GM06990 (cell line): ENCODE measurements around the gene WNT1.

ENCODE experiments used
- DNase-seq: peaks from one replicate; pipeline ENCODE4 v3.0.0-alpha.2; 2011; ENCODE audit not compliant: insufficient read length; ENCODE audit errors: extremely low read depth
- H3K27me3 ChIP-seq: replicated peaks from 2 replicates; pipeline ENCODE4 v1.6.0; 2011; ENCODE audit warnings: low read length; ENCODE audit not compliant: control insufficient read depth, insufficient read depth
- H3K36me3 ChIP-seq: 2 replicates; pipeline ENCODE4 v1.5.1; 2011; ENCODE audit warnings: low read length; ENCODE audit not compliant: control insufficient read depth, insufficient read depth
- H3K4me3 ChIP-seq: replicated peaks from 2 replicates; pipeline ENCODE4 v1.5.1; 2011; ENCODE audit warnings: low read depth, mild to moderate bottlenecking, control low read depth, low read length
- CTCF ChIP-seq: IDR thresholded peaks from 2 replicates; pipeline ENCODE4 v1.5.1; 2011; ENCODE audit warnings: low read length, control low read depth, mild to moderate bottlenecking, inconsistent platforms; ENCODE audit not compliant: insufficient read depth, poor library complexity, severe bottlenecking

Gene WNT1

GRCh38 chr12:48996794-48997718, 18.9 kb downstream of the WNT1 start:
- TF ChIP-seq CTCF, result peak; percentile 88
- Histone ChIP-seq H3K36me3 (peaks cover 4% of the 10 kb centered on the region), H3K27me3 (peaks cover 4% of the 10 kb centered on the region), H3K4me3 (peak overlapping the region; percentile 49)
- peak; percentile 60 for DNase-seq

GRCh38 chr12:48997719-48998496, 19.8 kb downstream of the WNT1 start:
- H3K4me3 ChIP-seq, result peak overlapping the region; percentile 61
- H3K27me3 ChIP-seq, result peaks cover 4% of the 10 kb centered on the region
- H3K36me3 ChIP-seq, result peaks cover 8% of the 10 kb centered on the region
- DNase-seq, result peak; percentile 87
- peak; percentile 18 for TF ChIP-seq CTCF

- H3K27me3 ChIP-seq, result peaks cover 1% of the 10 kb centered on the region
- no peak for DNase-seq
- peak overlapping the region; percentile 61 for H3K4me3 ChIP-seq
- no peak for TF ChIP-seq CTCF
- H3K36me3 ChIP-seq, result peaks cover 14% of the 10 kb centered on the region
These were observed 20.6 kb downstream of the WNT1 start for GRCh38 chr12:48998497-48999353.

- H3K27me3 ChIP-seq, result peaks cover 1% of the 10 kb centered on the region; the same call in 1 of the 2 replicates
- H3K36me3 ChIP-seq, result peaks cover 17% of the 10 kb centered on the region
- peak; percentile 82 for DNase-seq
- peak; percentile 20 for TF ChIP-seq CTCF
- peak within 1 kb of the TSS; percentile 61 for H3K4me3 ChIP-seq
These were observed 21.4 kb downstream of the WNT1 start, which contains the start of gene DDN for GRCh38 chr12:48999371-49000131. TSS of gene DDN (minus strand) at chr12:48999375. CDS start at chr12:48999287, 88 bp downstream.
